Psoas muscle (tissue), 8 donors: Measurements from ENCODE around the gene PRICKLE1. TPM values are rescaled to one million over a fixed set of nuclear protein-coding genes. Genes with fewer than 3 reads are reported as not detected.

ENCODE experiments used
- ATAC-seq, 4 donors: fragments of 200-7000 bp; cut with Tn5 transposase; one replicate each; pipeline ENCODE4 v1.9.1; 2020; ENCODE audit warnings: moderate library complexity in 3 of 4, mild to moderate bottlenecking in 2 of 4
- DNase-seq, 2 donors: peaks; one replicate each; pipeline ENCODE4 v3.0.0-alpha.2; 2020
- H3K27ac ChIP-seq: fragments of 200-600 bp; one replicate; pipeline ENCODE4 v1.8.0; 2022
- H3K27me3 ChIP-seq, 3 donors: fragments of 200-600 bp in 1 of 3; one replicate each; pipeline versions ENCODE4 v1.6.1 to v1.8.0; 2013 to 2022; ENCODE audit warnings: low read length in 2 of 3, mild to moderate bottlenecking in 2 of 3, moderate library complexity in 1 of 3; ENCODE audit not compliant: insufficient read depth in 3 of 3
- H3K36me3 ChIP-seq, 2 donors: fragments of 200-600 bp in 1 of 2; one replicate each; pipeline versions ENCODE4 v1.6.1 to v1.8.0; 2013 to 2022; ENCODE audit warnings: low read depth in 1 of 2, mild to moderate bottlenecking in 1 of 2, moderate library complexity in 1 of 2; ENCODE audit not compliant: insufficient read depth in 1 of 2
- H3K4me1 ChIP-seq: fragments of 200-600 bp; one replicate; pipeline ENCODE4 v1.8.0; 2022
- H3K4me3 ChIP-seq: fragments of 200-600 bp; one replicate; pipeline ENCODE4 v1.8.0; 2022; ENCODE audit warnings: mild to moderate bottlenecking
- H3K9me3 ChIP-seq: fragments of 200-600 bp; one replicate; pipeline ENCODE4 v1.8.0; 2022
- WGBS, 3 donors: extraction: QIAGEN DNeasy Blood & Tissue Kit; methylation state at CpG; one replicate each; pipeline versions ENCODE4 v1.1.6 to v1.1.7; 2013; 5-methylcytosine and 5-hydroxymethylcytosine counted together
- intact Hi-C, 2 donors: fragments of 100-400 bp; cut with DNase I; formaldehyde crosslinking; loops; one replicate each; pipeline versions ENCODE4 v1.11.0 to v1.14.2; 2022
- polyA plus RNA-seq, 3 donors: library from polyadenylated mRNA; stranded (reverse); fragments of 200-250 nt; gene quantifications; one replicate each; pipeline ENCODE4 v1.2.3, GENCODE V29; 2013
- total RNA-seq, 4 donors: library from RNA; stranded (reverse); fragmentation: NEBNext Ultra II Directional in 2 of 4; extraction: Animal tissue kit (Norgen Biotek cat#: 25700) in 2 of 4; gene quantifications; one replicate each; pipeline versions ENCODE4 v1.2.1 to v1.2.4, GENCODE V29; 2021 to 2023
- TF ChIP-seq, protein P1 (sequence below): fragments of 200-600 bp; IDR thresholded peaks from one replicate; pipeline ENCODE4 v1.8.0; 2022; ENCODE audit warnings: antibody characterized with exemption
- donor health status: healthy with polysubstance abuse.
- donor health status: DM: no; HTN: no; CAD: no; lungs with moderate emphysema.
- donor health status: Bipolar disorder and iron deficiency.
- donor health status: healthy.
- donor health status: DM: yes; HTN: yes; CAD: no.
- donor health status: DM: no; HTN: no; CAD: no.
- donor health status: DM: no; HTN: no; CAD: no.
- donor health status: DM: yes; HTN: yes; CAD: no.

The PRICKLE1 gene
- total and polyA plus RNA-seq, 7 donors: 0.37 to 7.6 (median 1.7) TPM

DNA sequence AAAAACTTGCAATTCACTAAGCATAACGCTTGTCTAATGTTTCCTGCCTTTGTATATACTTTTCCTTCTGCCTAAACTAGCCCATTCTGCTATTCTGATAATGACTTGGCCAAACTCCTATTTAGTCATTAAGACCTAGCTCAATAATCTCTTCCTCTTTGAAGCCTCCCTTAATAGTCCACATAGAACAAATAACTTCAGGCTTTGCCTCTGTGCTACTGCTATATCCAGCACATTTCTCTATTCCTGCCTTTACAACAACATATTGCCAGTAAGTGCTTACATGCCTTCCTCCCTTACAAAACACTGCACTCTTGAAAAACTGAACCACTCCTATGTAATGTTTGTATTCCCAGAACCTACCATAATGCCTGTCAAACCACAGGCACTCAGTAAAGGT is 13.8 kb downstream of the PRICKLE1 start:
- DNase-seq: no peak
- Histone ChIP-seq H3K4me3 (no peak overlapping the region), H3K36me3 (no peaks in the 10 kb centered on the region), H3K4me1 (no peaks in the 10 kb centered on the region), H3K27ac (no peak overlapping the region), H3K9me3 (no peaks in the 10 kb centered on the region), H3K27me3 (no peaks in the 10 kb centered on the region)
- intact Hi-C loops: no loop called here
- WGBS, 3 donors: 65 to 80% (median 68%) methylated on average over 1 of the region's 1 CpG
- ATAC-seq: no peak
- TF ChIP-seq, protein P1, sequence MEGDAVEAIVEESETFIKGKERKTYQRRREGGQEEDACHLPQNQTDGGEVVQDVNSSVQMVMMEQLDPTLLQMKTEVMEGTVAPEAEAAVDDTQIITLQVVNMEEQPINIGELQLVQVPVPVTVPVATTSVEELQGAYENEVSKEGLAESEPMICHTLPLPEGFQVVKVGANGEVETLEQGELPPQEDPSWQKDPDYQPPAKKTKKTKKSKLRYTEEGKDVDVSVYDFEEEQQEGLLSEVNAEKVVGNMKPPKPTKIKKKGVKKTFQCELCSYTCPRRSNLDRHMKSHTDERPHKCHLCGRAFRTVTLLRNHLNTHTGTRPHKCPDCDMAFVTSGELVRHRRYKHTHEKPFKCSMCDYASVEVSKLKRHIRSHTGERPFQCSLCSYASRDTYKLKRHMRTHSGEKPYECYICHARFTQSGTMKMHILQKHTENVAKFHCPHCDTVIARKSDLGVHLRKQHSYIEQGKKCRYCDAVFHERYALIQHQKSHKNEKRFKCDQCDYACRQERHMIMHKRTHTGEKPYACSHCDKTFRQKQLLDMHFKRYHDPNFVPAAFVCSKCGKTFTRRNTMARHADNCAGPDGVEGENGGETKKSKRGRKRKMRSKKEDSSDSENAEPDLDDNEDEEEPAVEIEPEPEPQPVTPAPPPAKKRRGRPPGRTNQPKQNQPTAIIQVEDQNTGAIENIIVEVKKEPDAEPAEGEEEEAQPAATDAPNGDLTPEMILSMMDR: no peak

DNA sequence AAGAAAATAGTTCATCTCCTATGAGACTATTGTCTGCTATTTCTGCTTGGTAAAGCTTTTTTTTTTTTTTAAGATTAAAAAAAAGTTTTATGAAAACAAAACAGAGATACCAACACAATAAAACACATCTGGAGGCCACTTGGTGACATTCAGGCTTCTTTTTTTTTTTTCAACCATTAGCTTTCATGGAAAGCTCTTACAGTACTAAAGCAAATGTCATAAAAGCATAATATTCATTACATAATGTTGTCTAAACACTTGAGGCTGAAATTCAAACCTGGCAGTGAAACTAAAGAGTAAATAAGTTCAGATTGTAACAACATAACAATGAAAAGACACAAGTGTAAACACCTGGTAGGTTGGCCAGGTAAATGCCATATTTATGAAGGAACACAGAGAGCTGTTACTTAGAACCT is 14.7 kb downstream of the PRICKLE1 start:
- intact Hi-C loops: no loop called here
- Histone ChIP-seq H3K36me3 (no peaks in the 10 kb centered on the region), H3K27ac (no peak overlapping the region), H3K27me3 (no peaks in the 10 kb centered on the region), H3K9me3 (no peaks in the 10 kb centered on the region), H3K4me1 (no peaks in the 10 kb centered on the region), H3K4me3 (no peak overlapping the region)
- no peak for DNase-seq
- TF ChIP-seq, protein P1: no peak
- ATAC-seq: no peak

DNA sequence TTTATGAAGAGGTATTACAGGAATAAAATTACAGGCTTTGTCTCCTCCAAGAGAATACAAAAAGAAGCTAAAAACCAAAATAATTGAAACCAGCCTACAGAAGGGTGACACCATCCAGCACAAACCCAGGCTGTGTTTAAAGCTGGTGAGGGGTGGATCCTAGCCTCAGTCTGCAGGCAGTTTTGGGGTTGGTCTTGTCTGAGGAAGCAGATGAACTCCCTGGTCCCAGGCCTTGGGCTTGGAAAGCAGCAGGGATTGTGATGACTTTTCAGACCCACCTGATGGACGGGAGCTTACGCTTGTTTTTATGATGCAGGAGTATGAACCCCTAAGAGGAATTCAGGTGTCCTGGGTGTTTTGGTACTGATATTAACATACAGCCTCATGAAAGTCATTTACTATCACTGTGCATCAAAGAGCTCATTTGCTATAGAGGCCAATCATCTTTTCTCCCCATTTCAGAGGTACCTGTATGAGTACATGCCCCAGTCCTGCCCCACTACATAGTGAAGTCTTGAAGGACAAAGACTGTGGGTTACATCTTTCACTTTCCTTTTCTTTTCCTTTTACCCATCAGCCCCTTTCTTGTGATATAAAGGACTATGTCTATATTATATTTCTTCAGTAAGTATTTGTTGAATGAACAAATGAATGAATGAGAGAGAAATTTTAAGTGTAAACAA is 18.1 kb downstream of the PRICKLE1 start:
- H3K27ac ChIP-seq: no peak overlapping the region
- no peaks in the 10 kb centered on the region for H3K9me3 ChIP-seq
- ATAC-seq: no peak
- no peaks in the 10 kb centered on the region for H3K36me3 ChIP-seq
- WGBS, 3 donors: 95 to 100% (median 98%) methylated on average over 2 of the region's 2 CpGs
- H3K27me3 ChIP-seq: no peaks in the 10 kb centered on the region
- no peaks in the 10 kb centered on the region for H3K4me1 ChIP-seq
- no peak for DNase-seq
- intact Hi-C loops: no loop called here
- no peak overlapping the region for H3K4me3 ChIP-seq
- TF ChIP-seq, protein P1: no peak

DNA sequence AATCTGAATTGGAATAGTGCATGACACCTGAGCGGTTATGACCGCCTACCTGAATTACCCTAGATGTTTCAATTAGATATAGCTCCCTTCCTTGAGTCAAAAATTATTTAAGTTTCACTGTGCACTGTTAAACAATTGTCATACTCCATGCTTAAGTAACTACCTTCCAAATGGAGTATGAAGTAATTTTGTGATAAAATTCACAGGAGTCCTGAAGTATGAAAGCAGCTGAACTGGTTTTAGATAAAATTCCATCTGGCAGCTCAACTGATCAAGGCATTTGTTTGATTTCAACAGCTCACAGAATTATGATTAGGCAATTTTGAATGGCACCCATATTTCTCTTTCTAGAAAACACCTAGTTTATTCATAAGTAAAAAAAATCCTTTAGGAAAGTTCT is 19.5 kb downstream of the PRICKLE1 start:
- DNase-seq (no peak), ATAC-seq (no peak)
- Histone ChIP-seq H3K36me3 (no peaks in the 10 kb centered on the region), H3K27me3 (no peaks in the 10 kb centered on the region), H3K4me3 (no peak overlapping the region), H3K27ac (no peak overlapping the region), H3K4me1 (no peaks in the 10 kb centered on the region), H3K9me3 (no peaks in the 10 kb centered on the region)
- 92 to 94% (median 93%) methylated on average over 2 of the region's 2 CpGs for WGBS, 3 donors
- intact Hi-C loops: no loop called here
- TF ChIP-seq, protein P1: no peak
